SK-N-SH treated with all-trans-retinoic acid at 6 μM for 48 hours (cell line): ENCODE measurements around the gene SLC25A10.

Experiments
- ATAC-seq: fragments of 200-7000 bp; cut with Tn5 transposase; 3 replicates; pipeline ENCODE4 v1.9.1; 2020; ENCODE audit warnings: mild to moderate bottlenecking, moderate library complexity
- ARNTL ChIP-seq: fragments of 450-650 bp; formaldehyde crosslinking; IDR thresholded peaks from 2 replicates; pipeline ENCODE4 v1.5.0; 2020; ENCODE audit warnings: low read depth, mild to moderate bottlenecking, moderate library complexity, borderline replicate concordance
- CREB5 ChIP-seq: fragments of 250-450 bp; sonication (Bioruptor Pico); IDR thresholded peaks from 2 replicates; pipeline ENCODE4 v1.5.1; 2020; ENCODE audit warnings: low read depth, mild to moderate bottlenecking, moderate library complexity
- CSDC2 ChIP-seq: fragments of 250-450 bp; sonication (Bioruptor Pico); IDR thresholded peaks from 2 replicates; pipeline ENCODE4 v1.5.0; 2020; ENCODE audit warnings: mild to moderate bottlenecking, moderate library complexity
- ESRRG ChIP-seq: fragments of 250-450 bp; sonication (Bioruptor Pico); IDR thresholded peaks from 2 replicates; pipeline ENCODE4 v1.6.1; 2021; ENCODE audit warnings: mild to moderate bottlenecking
- GLIS3 ChIP-seq: fragments of 250-450 bp; sonication (Bioruptor Pico); IDR thresholded peaks from 2 replicates; pipeline ENCODE4 v1.5.0; 2020; ENCODE audit warnings: mild to moderate bottlenecking, moderate library complexity
- ISL1 ChIP-seq: fragments of 250-450 bp; sonication (Bioruptor Pico); IDR thresholded peaks from 2 replicates; pipeline ENCODE4 v2.1.2; 2022; ENCODE audit warnings: mild to moderate bottlenecking, moderate library complexity
- PATZ1 ChIP-seq: fragments of 250-450 bp; sonication (Bioruptor Pico); IDR thresholded peaks from 2 replicates; pipeline ENCODE4 v1.8.0; 2020; ENCODE audit warnings: mild to moderate bottlenecking, moderate library complexity, borderline replicate concordance
- POU6F1 ChIP-seq: fragments of 250-450 bp; sonication (Bioruptor Pico); IDR thresholded peaks from 2 replicates; pipeline ENCODE4 v1.8.0; 2021; ENCODE audit warnings: low read depth, mild to moderate bottlenecking, moderate library complexity, borderline replicate concordance
- PPARA ChIP-seq: fragments of 250-450 bp; sonication (Bioruptor Pico); IDR thresholded peaks from 2 replicates; pipeline ENCODE4 v1.5.0; 2020; ENCODE audit warnings: mild to moderate bottlenecking, borderline replicate concordance
- RARB ChIP-seq: fragments of 250-450 bp; sonication (Bioruptor Pico); IDR thresholded peaks from 2 replicates; pipeline ENCODE4 v1.8.0; 2021; ENCODE audit warnings: mild to moderate bottlenecking, moderate library complexity
- SNAI2 ChIP-seq: fragments of 250-450 bp; sonication (Bioruptor Pico); IDR thresholded peaks from 2 replicates; pipeline ENCODE4 v1.5.0; 2020; ENCODE audit warnings: mild to moderate bottlenecking, moderate library complexity
- TCF4 ChIP-seq: fragments of 250-450 bp; sonication (Bioruptor Pico); IDR thresholded peaks from 2 replicates; pipeline ENCODE4 v1.8.0; 2021; ENCODE audit warnings: mild to moderate bottlenecking, moderate library complexity, borderline replicate concordance
- TOX ChIP-seq: fragments of 250-450 bp; sonication (Bioruptor Pico); IDR thresholded peaks from 2 replicates; pipeline ENCODE4 v1.8.0; 2021; ENCODE audit warnings: mild to moderate bottlenecking, moderate library complexity, borderline replicate concordance
- ZC3H10 ChIP-seq: fragments of 250-450 bp; sonication (Bioruptor Pico); IDR thresholded peaks from 2 replicates; pipeline ENCODE4 v1.5.1; 2021; ENCODE audit warnings: mild to moderate bottlenecking, moderate library complexity
- ZFP3 ChIP-seq: fragments of 250-450 bp; sonication (Bioruptor Pico); IDR thresholded peaks from 2 replicates; pipeline ENCODE4 v1.5.0; 2020; ENCODE audit warnings: mild to moderate bottlenecking, moderate library complexity
- ZFP30 ChIP-seq: fragments of 450-650 bp; formaldehyde crosslinking; IDR thresholded peaks from 2 replicates; pipeline ENCODE4 v1.5.0; 2022; ENCODE audit warnings: mild to moderate bottlenecking, moderate library complexity
- ZNF565 ChIP-seq: fragments of 450-650 bp; formaldehyde crosslinking; conservative IDR thresholded peaks from 2 replicates; pipeline ENCODE4 v1.5.0; 2020; ENCODE audit warnings: low read depth, mild to moderate bottlenecking, moderate library complexity
- ZNF8 ChIP-seq: fragments of 450-650 bp; formaldehyde crosslinking; IDR thresholded peaks from 2 replicates; pipeline ENCODE4 v1.5.0; 2020; ENCODE audit warnings: mild to moderate bottlenecking, moderate library complexity
- TF ChIP-seq, protein P1 (sequence below): fragments of 250-450 bp; sonication (Bioruptor Pico); IDR thresholded peaks from 2 replicates; pipeline ENCODE4 v1.5.1; 2021; ENCODE audit warnings: mild to moderate bottlenecking, moderate library complexity

SLC25A10 gene

GRCh38 chr17:81734405-81735263 is 22.6 kb downstream of the SLC25A10 start:
- TF ChIP-seq RARB (CRISPR knock-in tag): no peak
- TF ChIP-seq, protein P1, sequence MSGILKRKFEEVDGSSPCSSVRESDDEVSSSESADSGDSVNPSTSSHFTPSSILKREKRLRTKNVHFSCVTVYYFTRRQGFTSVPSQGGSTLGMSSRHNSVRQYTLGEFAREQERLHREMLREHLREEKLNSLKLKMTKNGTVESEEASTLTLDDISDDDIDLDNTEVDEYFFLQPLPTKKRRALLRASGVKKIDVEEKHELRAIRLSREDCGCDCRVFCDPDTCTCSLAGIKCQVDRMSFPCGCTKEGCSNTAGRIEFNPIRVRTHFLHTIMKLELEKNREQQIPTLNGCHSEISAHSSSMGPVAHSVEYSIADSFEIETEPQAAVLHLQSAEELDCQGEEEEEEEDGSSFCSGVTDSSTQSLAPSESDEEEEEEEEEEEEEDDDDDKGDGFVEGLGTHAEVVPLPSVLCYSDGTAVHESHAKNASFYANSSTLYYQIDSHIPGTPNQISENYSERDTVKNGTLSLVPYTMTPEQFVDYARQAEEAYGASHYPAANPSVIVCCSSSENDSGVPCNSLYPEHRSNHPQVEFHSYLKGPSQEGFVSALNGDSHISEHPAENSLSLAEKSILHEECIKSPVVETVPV (CRISPR knock-in tag): no peak
- TF ChIP-seq POU6F1 (CRISPR knock-in tag): no peak
- no peak for TF ChIP-seq SNAI2 (CRISPR knock-in tag)
- TF ChIP-seq GLIS3 (CRISPR knock-in tag): no peak

DNA sequence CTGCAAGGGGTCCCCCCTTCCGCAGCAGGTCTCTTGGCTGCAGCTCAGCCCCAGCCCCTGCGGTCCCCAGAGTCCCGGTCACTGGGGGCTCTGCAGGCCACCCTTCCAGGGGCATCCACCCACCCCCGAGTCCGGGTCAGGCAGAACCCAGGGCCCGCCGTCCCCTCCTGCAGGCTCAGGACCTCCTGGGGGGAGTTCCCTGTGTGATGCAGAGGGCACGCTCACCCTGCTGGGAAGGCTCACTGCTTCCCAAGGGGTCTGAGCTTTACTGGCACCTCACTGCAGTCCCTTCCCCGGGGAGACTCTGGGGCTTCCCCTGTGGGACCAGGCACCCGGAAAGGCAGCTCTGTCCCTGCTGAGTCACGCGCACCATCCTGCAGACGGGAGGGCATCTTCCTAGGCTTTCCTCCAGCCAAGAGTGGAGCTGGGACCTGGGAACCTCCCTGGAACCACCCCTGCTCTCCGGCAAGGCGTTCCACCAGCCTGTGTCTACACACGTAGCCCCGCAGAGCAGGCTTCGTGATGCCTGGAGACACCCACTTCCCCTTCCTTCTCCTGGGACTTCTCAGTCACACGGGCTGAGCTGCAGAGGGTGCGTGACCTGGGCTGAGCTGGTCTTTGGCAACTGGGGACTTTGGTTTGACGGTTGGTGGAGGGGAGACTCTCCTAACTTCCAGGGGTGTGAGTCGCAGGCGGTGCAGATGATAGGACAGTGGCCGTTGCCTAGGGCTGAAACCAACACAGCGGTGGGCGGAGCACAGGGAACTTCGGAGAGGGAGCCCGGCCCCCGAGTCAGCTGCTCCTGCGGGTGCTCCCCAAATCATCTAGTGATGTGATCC is 23.4 kb downstream of the SLC25A10 start:
- TF ChIP-seq CSDC2 (CRISPR knock-in tag) (no peak), ZNF565 (CRISPR knock-in tag) (no peak), TOX (CRISPR knock-in tag) (no peak), CREB5 (CRISPR knock-in tag) (no peak), ARNTL (CRISPR knock-in tag) (no peak), ISL1 (CRISPR knock-in tag) (no peak), ESRRG (CRISPR knock-in tag) (no peak), ZFP3 (CRISPR knock-in tag) (no peak), PATZ1 (CRISPR knock-in tag) (no peak), PPARA (CRISPR knock-in tag) (no peak), RARB (CRISPR knock-in tag) (no peak), ZFP30 (no peak), ZNF8 (no peak), POU6F1 (CRISPR knock-in tag) (no peak), TCF4 (CRISPR knock-in tag) (no peak), GLIS3 (CRISPR knock-in tag) (no peak), ZC3H10 (CRISPR knock-in tag) (no peak), SNAI2 (CRISPR knock-in tag) (no peak)
- TF ChIP-seq, all 23 proteins: peak for 0
- ATAC-seq: peak; percentile 17

More at GRCh38 chr17:81734405-81735263, 22.6 kb downstream of the SLC25A10 start:
- 0 out of 3 replicates have a peak, but pooled peaks have one; percentile 0 for ATAC-seq
